H7 (cell line): ENCODE results near the gene DNAH2. TPM values are rescaled to one million over a fixed set of nuclear protein-coding genes. Genes with fewer than 3 reads are reported as not detected.

Experiments used
- DNase-seq: peaks from one replicate; pipeline ENCODE4 v3.0.0; 2012
- H3K27me3 ChIP-seq: 2 replicates; pipeline ENCODE4 v1.6.0; 2011; ENCODE audit warnings: mild to moderate bottlenecking, low read length; ENCODE audit not compliant: control insufficient read depth, insufficient read depth
- H3K36me3 ChIP-seq: replicated peaks from 2 replicates; pipeline ENCODE4 v1.5.1; 2011; ENCODE audit warnings: low read length; ENCODE audit not compliant: control insufficient read depth, insufficient read depth
- H3K4me3 ChIP-seq: 2 replicates; pipeline ENCODE4 v1.5.1; 2011; ENCODE audit warnings: low read depth, mild to moderate bottlenecking, control low read depth, low read length, moderate library complexity; ENCODE audit not compliant: insufficient read depth
- total RNA-seq: library from RNA; depleted of rRNA; stranded (reverse); fragments of >200 nt; shearing (Covaris generic); gene quantifications from 2 replicates; pipeline ENCODE4 v1.2.3, GENCODE V29; 2014; rRNA removed

Gene DNAH2
- total RNA-seq, 1 experiment from 2014 or later: 0.24 TPM

GRCh38 chr17:7864995-7865650, 147.6 kb downstream of the DNAH2 start:
- Histone ChIP-seq H3K27me3 (no peaks in the 10 kb centered on the region), H3K36me3 (peaks cover under 1% of the 10 kb centered on the region; the same call in 1 of the 2 replicates), H3K4me3 (no peak overlapping the region)
- no peak for DNase-seq

DNA sequence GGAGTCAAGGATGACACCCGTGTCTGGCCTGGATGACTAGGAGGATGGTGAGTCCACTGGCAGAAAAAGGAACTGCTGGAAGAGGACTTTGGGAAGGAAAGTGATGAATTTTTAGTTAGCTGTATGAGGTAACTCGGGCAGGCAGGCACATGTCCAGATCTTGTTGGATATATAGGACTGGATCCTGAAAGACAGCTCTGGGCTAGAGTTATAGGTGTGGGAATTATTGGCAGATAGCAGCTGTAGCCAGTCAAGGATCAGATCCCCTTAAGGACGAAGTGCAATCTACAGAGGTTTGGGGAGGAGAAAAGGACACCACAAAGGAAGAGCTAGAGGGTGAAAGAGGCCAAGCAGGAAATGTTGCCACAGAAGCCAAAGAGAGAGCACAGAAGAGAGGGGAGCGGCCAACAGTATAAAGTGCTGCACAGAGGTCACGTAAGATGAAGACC, 150.4 kb downstream of the DNAH2 start:
- Histone ChIP-seq H3K36me3 (no peaks in the 10 kb centered on the region; the same call in 1 of the 2 replicates), H3K4me3 (no peak overlapping the region), H3K27me3 (no peaks in the 10 kb centered on the region)
- no peak for DNase-seq

DNA sequence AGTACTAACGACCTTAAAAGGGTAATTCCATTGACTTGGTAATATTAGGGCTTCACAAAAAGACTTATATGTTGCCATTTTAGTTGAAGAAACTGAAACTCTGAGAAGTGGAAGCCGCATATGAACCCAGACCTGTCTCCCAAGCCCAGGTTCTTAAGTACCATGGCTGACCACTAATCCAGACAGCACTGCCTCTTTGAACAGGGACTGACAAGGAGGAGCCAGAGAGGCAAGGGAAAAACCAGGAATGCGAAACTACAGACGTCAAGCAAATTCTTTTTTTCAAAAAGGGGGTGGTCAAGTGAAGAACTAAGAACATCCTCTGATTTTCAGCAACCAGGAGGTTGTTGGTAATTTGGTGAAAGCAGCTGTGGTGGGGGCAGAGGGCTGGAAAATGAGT, 155.5 kb downstream of the DNAH2 start:
- no peaks in the 10 kb centered on the region for H3K27me3 ChIP-seq
- H3K36me3 ChIP-seq: no peaks in the 10 kb centered on the region
- no peak for DNase-seq
- no peak overlapping the region for H3K4me3 ChIP-seq

- H3K36me3 ChIP-seq: no peaks in the 10 kb centered on the region
- no peak overlapping the region for H3K4me3 ChIP-seq
- no peaks in the 10 kb centered on the region for H3K27me3 ChIP-seq
- no peak for DNase-seq
These were observed 158.3 kb downstream of the DNAH2 start for GRCh38 chr17:7875804-7876370.

DNA sequence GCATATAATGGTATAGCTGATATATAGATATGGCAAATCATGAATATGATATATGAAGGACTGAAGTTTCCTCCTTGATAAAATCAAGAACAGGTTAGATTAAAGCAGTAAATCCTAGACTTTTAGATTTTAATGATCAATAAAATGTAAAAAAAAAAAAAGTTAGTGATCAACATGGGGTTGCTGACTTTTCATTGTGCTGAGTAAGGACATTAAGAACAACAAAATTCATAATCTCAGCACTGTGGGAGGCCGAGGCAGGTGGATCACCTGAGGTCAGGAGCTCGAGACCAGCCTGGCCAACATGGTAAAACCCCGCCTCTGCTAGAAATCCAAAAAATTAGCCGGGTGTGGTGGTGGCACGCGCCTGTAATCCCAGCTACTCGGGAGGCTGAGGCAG, 160.7 kb downstream of the DNAH2 start:
- no peak overlapping the region for H3K4me3 ChIP-seq
- H3K36me3 ChIP-seq: no peaks in the 10 kb centered on the region
- DNase-seq: no peak
- no peaks in the 10 kb centered on the region for H3K27me3 ChIP-seq

DNA sequence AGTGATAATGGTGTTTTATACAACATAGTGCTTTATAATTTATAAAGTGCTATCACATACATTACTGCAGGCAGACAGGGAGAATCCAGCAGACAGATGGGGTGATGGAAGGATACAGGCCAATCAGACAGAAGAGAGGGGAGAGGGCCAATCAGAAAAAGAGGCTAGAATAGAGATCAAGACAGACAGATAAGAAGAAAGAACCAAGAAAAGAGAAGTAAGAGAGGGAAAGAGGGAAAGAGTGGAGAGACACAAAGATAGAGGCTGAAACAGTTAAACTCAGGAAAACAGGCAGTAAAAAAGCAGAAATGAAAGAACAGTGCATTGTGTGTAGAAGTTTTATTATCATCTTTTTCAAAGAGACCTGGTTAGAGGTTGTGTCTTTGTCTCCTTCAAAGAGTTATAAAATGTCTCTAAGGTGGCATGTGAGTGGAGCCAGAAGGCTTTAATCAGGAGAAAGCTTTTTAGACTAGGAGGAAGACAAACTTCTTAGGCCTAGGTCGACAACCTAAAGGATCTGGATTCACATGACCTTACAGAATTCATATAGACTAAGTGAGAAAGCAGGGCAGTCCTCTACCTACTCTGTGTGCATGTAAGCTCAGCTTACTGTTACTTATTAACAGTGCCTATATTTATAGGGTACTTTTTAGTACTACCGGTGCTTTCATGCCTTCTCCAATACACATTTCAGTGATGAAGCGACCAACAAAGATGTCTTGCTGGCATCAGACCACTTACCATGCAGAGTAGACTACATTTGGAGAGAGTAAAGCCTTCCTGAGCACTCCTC, 162.7 kb downstream of the DNAH2 start:
- no peak overlapping the region for H3K4me3 ChIP-seq
- no peaks in the 10 kb centered on the region for H3K36me3 ChIP-seq
- no peak for DNase-seq
- H3K27me3 ChIP-seq: no peaks in the 10 kb centered on the region

GRCh38 chr17:7881276-7882054, 163.9 kb downstream of the DNAH2 start:
- Histone ChIP-seq H3K4me3 (no peak overlapping the region), H3K36me3 (no peaks in the 10 kb centered on the region), H3K27me3 (peaks cover 11% of the 10 kb centered on the region)
- no peak for DNase-seq

DNA sequence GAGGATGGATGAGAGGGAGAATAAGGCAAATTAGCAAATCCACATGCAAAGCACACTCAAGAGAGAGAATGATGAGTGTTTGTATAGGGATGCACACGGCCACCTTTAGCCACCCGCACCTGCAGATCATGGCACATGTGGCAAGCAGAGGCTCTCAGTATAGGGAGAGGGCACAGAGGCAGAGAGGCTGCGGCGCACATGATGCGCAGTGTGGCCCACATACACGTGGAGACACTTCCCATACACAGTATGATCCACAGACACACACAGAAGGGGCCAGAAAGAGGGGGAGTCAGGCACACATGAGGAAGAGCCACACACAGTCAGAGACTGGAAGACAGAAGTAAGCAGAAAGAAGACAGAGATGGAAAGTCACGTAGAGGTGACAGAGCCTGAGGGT, 164.5 kb downstream of the DNAH2 start:
- Histone ChIP-seq H3K4me3 (no peak overlapping the region), H3K27me3 (peaks cover 16% of the 10 kb centered on the region), H3K36me3 (no peaks in the 10 kb centered on the region)
- no peak for DNase-seq

DNA sequence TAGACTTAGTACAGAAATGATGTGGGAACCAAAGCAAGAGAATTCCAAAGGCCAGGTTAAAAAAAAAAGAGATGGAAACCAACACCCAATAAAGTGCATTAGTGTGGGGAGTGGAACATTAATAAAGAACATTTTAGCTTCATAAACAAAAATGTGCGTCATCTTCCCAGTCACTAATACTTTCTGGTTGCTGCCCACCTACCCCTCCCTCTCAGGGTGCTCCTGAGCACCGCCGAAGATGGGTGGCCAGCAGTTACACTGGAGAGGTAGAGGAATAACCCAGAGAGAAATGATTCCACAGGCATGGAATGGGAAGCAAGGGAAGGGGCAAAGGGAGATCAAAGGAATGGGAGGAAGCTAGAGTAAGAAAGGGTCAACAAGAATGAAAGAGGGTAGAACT, 165.1 kb downstream of the DNAH2 start:
- DNase-seq: no peak
- Histone ChIP-seq H3K4me3 (no peak overlapping the region), H3K27me3 (peaks cover 17% of the 10 kb centered on the region), H3K36me3 (no peaks in the 10 kb centered on the region)

Other genes starting within 250 kb of the DNAH2 start
- gene ZBTB4, start 238.1 kb upstream of the DNAH2 start, total RNA-seq: 9.0 and 10.4 TPM in 2 replicates
- not detected in 2 replicates for gene SLC35G6, start 236.3 kb upstream of the DNAH2 start, total RNA-seq
- 46.1 and 48.6 TPM in 2 replicates for gene POLR2A, start 233.4 kb upstream of the DNAH2 start, total RNA-seq
- gene TNFSF12, start 168.7 kb upstream of the DNAH2 start, total RNA-seq: 6.2 and 9.6 TPM in 2 replicates
- 0.94 and 1.7 TPM in 2 replicates for gene TNFSF13, start 159.0 kb upstream of the DNAH2 start, total RNA-seq
- gene SENP3, start 155.8 kb upstream of the DNAH2 start, total RNA-seq: 137 and 203 TPM in 2 replicates
- 0.22 and 0.55 TPM in 2 replicates for gene CD68, start 138.1 kb upstream of the DNAH2 start, total RNA-seq
- gene MPDU1, start 133.9 kb upstream of the DNAH2 start, total RNA-seq: 111 and 146 TPM in 2 replicates
- 33.8 and 44.0 TPM in 2 replicates for gene SOX15, start 127.7 kb upstream of the DNAH2 start, total RNA-seq
- gene FXR2, start 102.8 kb upstream of the DNAH2 start, total RNA-seq: 49.0 and 52.0 TPM in 2 replicates
- 45.5 and 55.8 TPM in 2 replicates for gene SAT2, start 89.9 kb upstream of the DNAH2 start, total RNA-seq
- 0.35 and 1.5 TPM in 2 replicates for gene SHBG, start 87.6 kb upstream of the DNAH2 start, total RNA-seq
- gene ATP1B2, start 66.8 kb upstream of the DNAH2 start, total RNA-seq: 1.6 and 7.0 TPM in 2 replicates
- 97.5 and 99.4 TPM in 2 replicates for gene TP53, start 30.3 kb upstream of the DNAH2 start, total RNA-seq
- 32.9 and 41.3 TPM in 2 replicates for gene WRAP53, start 29.3 kb upstream of the DNAH2 start, total RNA-seq
- 6.0 and 6.4 TPM in 2 replicates for gene EFNB3, start 12.5 kb upstream of the DNAH2 start, total RNA-seq
- gene KDM6B, start 116.5 kb downstream of the DNAH2 start, total RNA-seq: 1.1 and 1.6 TPM in 2 replicates
- gene TMEM88, start 137.3 kb downstream of the DNAH2 start, total RNA-seq: 7.2 and 27.0 TPM in 2 replicates
- gene NAA38, start 139.8 kb downstream of the DNAH2 start, total RNA-seq: 59.0 and 81.9 TPM in 2 replicates
- 10.2 and 10.3 TPM in 2 replicates for gene CYB5D1, start 140.3 kb downstream of the DNAH2 start, total RNA-seq
- gene CHD3, start 171.0 kb downstream of the DNAH2 start, total RNA-seq: 30.1 TPM in 2 replicates
- gene RNF227, start 198.5 kb downstream of the DNAH2 start, total RNA-seq: 0.17 and 2.0 TPM in 2 replicates
- 0.37 TPM in 1 of 2 replicates, not detected in the other for gene KCNAB3, start 212.1 kb downstream of the DNAH2 start, total RNA-seq
- 8.1 and 12.0 TPM in 2 replicates for gene TRAPPC1, start 214.2 kb downstream of the DNAH2 start, total RNA-seq
- gene CNTROB, start 214.5 kb downstream of the DNAH2 start, total RNA-seq: 5.5 and 6.8 TPM in 2 replicates